Mammary epithelial cell (primary cell): ENCODE data around the gene HUS1B.

ENCODE experiments used
- EZH2 ChIP-seq: IDR thresholded peaks from 2 replicates; pipeline ENCODE4 v1.6.1; 2012; ENCODE audit warnings: low read length, inconsistent platforms, borderline replicate concordance
- TF ChIP-seq, protein P1 (sequence below), 2 donors: IDR thresholded peaks in 1 of 2; conservative IDR thresholded peaks in 1 of 2; 2 replicates each; pipeline ENCODE4 v1.5.1; 2011 to 2012; ENCODE audit warnings: inconsistent platforms in 2 of 2, low read length in 2 of 2, mild to moderate bottlenecking in 2 of 2, control low read depth in 1 of 2, low read depth in 1 of 2; ENCODE audit not compliant: insufficient read depth in 1 of 2; ENCODE audit errors: extremely low read depth in 1 of 2

DNA sequence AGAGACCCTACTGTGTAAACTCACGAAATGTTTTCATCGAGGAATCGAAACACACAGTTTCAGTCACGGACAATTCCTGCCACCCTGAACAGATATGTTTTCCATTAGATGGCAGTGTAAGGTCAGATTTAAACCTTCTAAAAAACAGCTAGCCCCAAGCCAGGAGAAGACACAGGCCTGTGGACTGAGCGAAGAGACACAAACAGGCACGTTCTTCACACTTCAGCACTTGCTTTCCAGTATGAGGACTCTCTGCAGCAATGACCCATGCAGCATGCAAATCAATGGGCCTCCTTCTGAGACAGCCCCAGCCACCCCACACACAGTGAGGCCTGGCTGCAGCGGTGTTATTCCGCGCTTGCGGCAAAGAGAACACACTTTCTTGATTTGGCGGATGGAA, 31.9 kb downstream of the HUS1B start:
- TF ChIP-seq, protein P1, sequence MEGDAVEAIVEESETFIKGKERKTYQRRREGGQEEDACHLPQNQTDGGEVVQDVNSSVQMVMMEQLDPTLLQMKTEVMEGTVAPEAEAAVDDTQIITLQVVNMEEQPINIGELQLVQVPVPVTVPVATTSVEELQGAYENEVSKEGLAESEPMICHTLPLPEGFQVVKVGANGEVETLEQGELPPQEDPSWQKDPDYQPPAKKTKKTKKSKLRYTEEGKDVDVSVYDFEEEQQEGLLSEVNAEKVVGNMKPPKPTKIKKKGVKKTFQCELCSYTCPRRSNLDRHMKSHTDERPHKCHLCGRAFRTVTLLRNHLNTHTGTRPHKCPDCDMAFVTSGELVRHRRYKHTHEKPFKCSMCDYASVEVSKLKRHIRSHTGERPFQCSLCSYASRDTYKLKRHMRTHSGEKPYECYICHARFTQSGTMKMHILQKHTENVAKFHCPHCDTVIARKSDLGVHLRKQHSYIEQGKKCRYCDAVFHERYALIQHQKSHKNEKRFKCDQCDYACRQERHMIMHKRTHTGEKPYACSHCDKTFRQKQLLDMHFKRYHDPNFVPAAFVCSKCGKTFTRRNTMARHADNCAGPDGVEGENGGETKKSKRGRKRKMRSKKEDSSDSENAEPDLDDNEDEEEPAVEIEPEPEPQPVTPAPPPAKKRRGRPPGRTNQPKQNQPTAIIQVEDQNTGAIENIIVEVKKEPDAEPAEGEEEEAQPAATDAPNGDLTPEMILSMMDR (conservative IDR thresholded peaks at IDR 0.05 in 1 of 2, IDR thresholded peaks at IDR 0.05 in 1 of 2; ENCODE audit: extremely low read depth in 1 of 2, insufficient read depth in 1 of 2, low read depth in 1 of 2, low read length in 2 of 2) = no peak
- TF ChIP-seq EZH2 = no peak
